Measurements from ENCODE around the gene CCNT2. TPM values are rescaled to one million over a fixed set of nuclear protein-coding genes. Genes with fewer than 3 reads are reported as not detected.

The CCNT2 gene
- total RNA-seq, 4 donors from 2014 or later = 19.1 to 45.5 (median 25.8) TPM

DNA sequence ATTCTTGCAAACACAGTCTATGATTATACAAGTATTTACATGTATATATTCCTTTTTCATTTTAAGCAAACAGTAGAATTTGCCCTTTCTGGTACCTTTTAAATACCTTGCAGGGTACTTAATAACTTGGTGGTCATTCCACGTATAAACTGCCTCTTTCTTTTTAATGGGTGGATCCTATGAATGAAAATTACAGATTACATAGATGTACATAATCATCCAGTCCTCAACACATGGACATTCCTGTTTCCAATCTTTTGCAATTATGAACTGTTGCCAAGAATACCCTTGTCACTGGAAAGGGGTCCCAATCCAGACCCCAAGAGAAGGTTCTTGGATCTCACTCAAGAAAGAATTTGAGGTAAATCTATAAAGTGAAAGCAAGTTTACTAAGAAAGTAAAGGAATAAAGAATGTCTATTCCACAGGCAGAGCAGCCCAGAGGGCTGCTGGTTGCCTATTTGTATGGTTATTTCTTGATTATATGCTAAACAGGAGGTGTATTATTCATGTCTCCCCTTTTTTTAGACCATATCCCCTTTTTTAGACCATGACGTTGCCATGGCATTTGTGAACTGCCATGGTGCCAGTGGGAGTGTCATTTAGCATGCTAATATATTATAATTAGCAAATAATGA, 7.7 kb upstream of the CCNT2 start:
- Histone ChIP-seq H3K36me3 (no peaks in the 10 kb centered on the region), H3K9me3 (peaks cover 0 to 6% (median 0%) of the 10 kb centered on the region in 3 donors), H3K27me3 (no peaks in the 10 kb centered on the region), H3K4me1 (no peaks in the 10 kb centered on the region), H3K27ac (no peak overlapping the region), H3K4me3 (no peak overlapping the region)
- 88 to 100% methylated on average over 2 of the region's 2 CpGs for WGBS, 2 donors (ENCODE audit: low coverage in 1 of 2)
- ATAC-seq = no peak
- TF ChIP-seq EP300 (IDR thresholded peaks at IDR 0.05) (no peak), POLR2AphosphoS5 (IDR thresholded peaks at IDR 0.05) (no peak), POLR2A (IDR thresholded peaks at IDR 0.05) (no peak)
- TF ChIP-seq, protein P1, sequence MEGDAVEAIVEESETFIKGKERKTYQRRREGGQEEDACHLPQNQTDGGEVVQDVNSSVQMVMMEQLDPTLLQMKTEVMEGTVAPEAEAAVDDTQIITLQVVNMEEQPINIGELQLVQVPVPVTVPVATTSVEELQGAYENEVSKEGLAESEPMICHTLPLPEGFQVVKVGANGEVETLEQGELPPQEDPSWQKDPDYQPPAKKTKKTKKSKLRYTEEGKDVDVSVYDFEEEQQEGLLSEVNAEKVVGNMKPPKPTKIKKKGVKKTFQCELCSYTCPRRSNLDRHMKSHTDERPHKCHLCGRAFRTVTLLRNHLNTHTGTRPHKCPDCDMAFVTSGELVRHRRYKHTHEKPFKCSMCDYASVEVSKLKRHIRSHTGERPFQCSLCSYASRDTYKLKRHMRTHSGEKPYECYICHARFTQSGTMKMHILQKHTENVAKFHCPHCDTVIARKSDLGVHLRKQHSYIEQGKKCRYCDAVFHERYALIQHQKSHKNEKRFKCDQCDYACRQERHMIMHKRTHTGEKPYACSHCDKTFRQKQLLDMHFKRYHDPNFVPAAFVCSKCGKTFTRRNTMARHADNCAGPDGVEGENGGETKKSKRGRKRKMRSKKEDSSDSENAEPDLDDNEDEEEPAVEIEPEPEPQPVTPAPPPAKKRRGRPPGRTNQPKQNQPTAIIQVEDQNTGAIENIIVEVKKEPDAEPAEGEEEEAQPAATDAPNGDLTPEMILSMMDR (IDR thresholded peaks at IDR 0.05) = no peak

DNA sequence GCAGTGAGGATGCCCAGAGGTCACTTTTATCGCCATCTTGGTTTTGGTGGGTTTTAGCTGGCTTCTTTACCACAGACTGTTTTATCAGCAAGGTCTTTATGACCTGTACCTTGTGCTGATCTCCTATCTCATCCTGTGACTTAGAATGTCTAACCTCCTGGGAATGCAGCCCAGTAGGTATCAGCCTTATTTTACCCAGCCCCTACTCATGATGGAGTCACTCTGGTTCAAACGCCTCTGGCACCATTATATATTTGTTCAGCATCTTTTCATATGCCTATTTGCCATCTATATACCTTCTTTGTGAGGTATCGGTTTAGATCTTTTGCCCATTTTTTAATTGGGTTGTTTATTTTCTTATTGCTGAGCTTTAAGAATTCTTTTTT, 7.2 kb upstream of the CCNT2 start:
- no peaks in the 10 kb centered on the region for H3K4me1 ChIP-seq
- H3K27me3 ChIP-seq = no peaks in the 10 kb centered on the region
- no peak for TF ChIP-seq POLR2AphosphoS5 (IDR thresholded peaks at IDR 0.05)
- TF ChIP-seq, protein P1 (IDR thresholded peaks at IDR 0.05) = no peak
- TF ChIP-seq EP300 (IDR thresholded peaks at IDR 0.05) = no peak
- no peak for TF ChIP-seq POLR2A (IDR thresholded peaks at IDR 0.05)
- H3K4me3 ChIP-seq = no peak overlapping the region
- H3K27ac ChIP-seq = no peak overlapping the region
- WGBS, 2 donors (ENCODE audit: low coverage in 1 of 2) = 79 to 88% methylated on average over 3 of the region's 3 CpGs
- no peaks in the 10 kb centered on the region for H3K36me3 ChIP-seq
- no peak for ATAC-seq
- H3K9me3 ChIP-seq = peaks cover 0 to 6% (median 0%) of the 10 kb centered on the region in 3 donors

DNA sequence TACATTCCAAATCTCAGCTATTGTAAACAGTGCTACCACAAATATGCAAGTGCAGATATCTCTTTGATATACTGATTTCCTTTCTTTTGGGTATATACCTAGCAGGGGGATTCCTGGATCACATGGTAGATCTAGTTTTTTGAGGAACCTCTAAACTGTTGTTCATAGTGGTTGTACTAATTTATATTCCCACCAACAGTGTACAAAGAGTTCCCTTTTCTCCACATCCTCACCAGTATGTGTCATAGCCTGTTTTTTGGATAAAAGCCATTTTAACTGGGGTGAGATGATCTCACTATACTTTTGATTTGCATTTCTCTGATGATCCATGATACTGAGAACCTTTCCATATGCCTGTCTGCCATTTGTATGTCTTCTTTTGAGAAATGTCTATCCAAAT, 6.3 kb upstream of the CCNT2 start:
- no peaks in the 10 kb centered on the region for H3K27me3 ChIP-seq
- no peak overlapping the region for H3K4me3 ChIP-seq
- no peak for TF ChIP-seq POLR2AphosphoS5 (IDR thresholded peaks at IDR 0.05)
- TF ChIP-seq POLR2A (IDR thresholded peaks at IDR 0.05) = no peak
- TF ChIP-seq EP300 (IDR thresholded peaks at IDR 0.05) = no peak
- TF ChIP-seq, protein P1 (IDR thresholded peaks at IDR 0.05) = no peak
- H3K27ac ChIP-seq = no peak overlapping the region
- H3K9me3 ChIP-seq = peaks cover 0 to 6% (median 0%) of the 10 kb centered on the region in 3 donors
- no peak for ATAC-seq
- no peaks in the 10 kb centered on the region for H3K36me3 ChIP-seq
- H3K4me1 ChIP-seq = peaks cover 0 to 5% (median 0%) of the 10 kb centered on the region in 3 donors

DNA sequence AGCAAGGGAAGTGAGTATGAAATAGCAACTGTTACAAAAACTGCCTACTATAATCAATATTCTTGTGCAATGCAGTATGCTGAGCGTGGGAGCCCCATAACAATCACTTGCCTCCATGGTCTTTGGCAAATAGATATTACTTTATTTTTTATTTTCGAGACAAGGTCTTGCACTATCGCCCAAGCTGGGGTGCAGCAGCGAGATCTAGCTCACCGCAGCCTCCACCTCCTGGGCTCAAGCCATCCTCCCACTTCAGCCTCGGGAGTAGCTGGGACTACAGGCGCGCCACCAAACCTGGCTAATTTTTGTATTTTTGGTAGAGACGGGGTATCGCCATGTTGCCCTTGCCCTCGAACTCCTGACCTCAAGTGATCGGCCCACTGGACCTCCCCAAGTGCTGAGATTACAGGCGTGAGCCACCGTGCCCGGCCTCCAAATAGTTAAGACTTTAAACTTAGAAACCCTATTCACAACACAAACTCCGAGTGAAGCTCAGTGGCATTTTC, 1.2 kb upstream of the CCNT2 start:
- TF ChIP-seq POLR2AphosphoS5 (IDR thresholded peaks at IDR 0.05) = no peak
- TF ChIP-seq EP300 (IDR thresholded peaks at IDR 0.05) = no peak
- TF ChIP-seq, protein P1 (IDR thresholded peaks at IDR 0.05) = no peak
- TF ChIP-seq POLR2A (IDR thresholded peaks at IDR 0.05) = no peak
- WGBS, 2 donors (ENCODE audit: low coverage in 1 of 2) = 32 to 100% methylated on average over 1 to 10 of the region's 16 CpGs
- no peaks in the 10 kb centered on the region for H3K27me3 ChIP-seq
- no peaks in the 10 kb centered on the region for H3K9me3 ChIP-seq
- no peak for ATAC-seq
- peak overlapping the region; percentile 91 to 98 (median 95) for H3K27ac ChIP-seq
- peaks cover 0 to 39% (median 14%) of the 10 kb centered on the region in 3 donors for H3K4me1 ChIP-seq
- H3K4me3 ChIP-seq = peak overlapping the region; percentile 77 to 81
- no peaks in the 10 kb centered on the region for H3K36me3 ChIP-seq
